OCI-LY1 (cell line): ENCODE data around the gene NAA10.

ENCODE experiments used
- CTCF ChIP-seq: fragments of 200-600 bp; sonication (generic), shearing (Covaris generic); IDR thresholded peaks from 2 replicates; pipeline ENCODE4 v1.5.1; 2017; ENCODE audit warnings: mild to moderate bottlenecking, antibody characterized with exemption, low read length, moderate library complexity, mixed read lengths
- EZH2 ChIP-seq: fragments of 200-600 bp; sonication (generic), shearing (Covaris generic); IDR thresholded peaks from 2 replicates; pipeline ENCODE4 v1.8.0; 2017; ENCODE audit warnings: borderline replicate concordance, mixed run types, mild to moderate bottlenecking, antibody characterized with exemption, low read length, moderate library complexity, mixed read lengths

- TF ChIP-seq CTCF (no peak), EZH2 (no peak)
These were observed 25.5 kb downstream of the NAA10 start for GRCh38 chrX:153909024-153909979.
